CD8-positive, alpha-beta memory T cell (primary cell): ENCODE results near the gene CBFA2T3. TPM values are rescaled to one million over a fixed set of nuclear protein-coding genes. Genes with fewer than 3 reads are reported as not detected.

Source experiments
- CTCF ChIA-PET: fragments of 350-600 bp; sonication (Branson Sonifier 250); formaldehyde crosslinking; loops from one replicate; lab custom pipeline; 2021; ENCODE audit warnings: antibody characterized with exemption; lab: Charles Lee
- POLR2A ChIA-PET: fragments of 350-600 bp; sonication (Branson Sonifier 250); formaldehyde crosslinking; loops from one replicate; lab custom pipeline; 2021; ENCODE audit warnings: antibody characterized with exemption; lab: Charles Lee
- DNase-seq, 5 donors: peaks; one replicate each; pipeline versions ENCODE4 v3.0.0 to v3.0.0-alpha.2; 2020 to 2022; ENCODE audit warnings: mixed read lengths in 1 of 5
- H3K27ac ChIP-seq: one replicate; pipeline ENCODE4 v1.7.0; 2013; ENCODE audit warnings: low read depth, mild to moderate bottlenecking, low read length, moderate library complexity
- H3K27me3 ChIP-seq: 2 replicates; pipeline ENCODE4 v1.7.0; 2013; ENCODE audit warnings: low read length, mild to moderate bottlenecking; ENCODE audit not compliant: insufficient read depth, poor library complexity, severe bottlenecking
- H3K36me3 ChIP-seq: 2 replicates; pipeline ENCODE4 v1.7.0; 2013; ENCODE audit warnings: mild to moderate bottlenecking, low read length, moderate library complexity; ENCODE audit not compliant: insufficient read depth
- H3K4me1 ChIP-seq: 2 replicates; pipeline ENCODE4 v1.7.0; 2013; ENCODE audit warnings: mild to moderate bottlenecking, low read length, moderate library complexity; ENCODE audit not compliant: insufficient read depth
- H3K4me3 ChIP-seq: 2 replicates; pipeline ENCODE4 v1.7.0; 2013; ENCODE audit warnings: mild to moderate bottlenecking, low read length
- H3K9me3 ChIP-seq: 2 replicates; pipeline ENCODE4 v1.7.0; 2013; ENCODE audit warnings: mild to moderate bottlenecking, low read length
- H3K27ac Mint-ChIP-seq, 8 donors: one replicate each; pipeline ENCODE4 v1.8.0; 2020 to 2021; ENCODE audit warnings: mixed read lengths in 8 of 8, mild to moderate bottlenecking in 6 of 8, inconsistent platforms in 3 of 8, moderate library complexity in 3 of 8
- H3K27me3 Mint-ChIP-seq, 2 donors: one replicate each; pipeline ENCODE4 v1.8.0; 2020 to 2021; ENCODE audit warnings: mixed read lengths in 2 of 2, mild to moderate bottlenecking in 1 of 2, moderate library complexity in 1 of 2
- H3K36me3 Mint-ChIP-seq, 3 donors: one replicate each; pipeline ENCODE4 v1.8.0; 2020 to 2021; ENCODE audit warnings: mixed read lengths in 3 of 3, inconsistent platforms in 1 of 3, mild to moderate bottlenecking in 1 of 3
- H3K4me1 Mint-ChIP-seq, 3 donors: one replicate each; pipeline ENCODE4 v1.8.0; 2020 to 2021; ENCODE audit warnings: mixed read lengths in 3 of 3, inconsistent platforms in 1 of 3, mild to moderate bottlenecking in 1 of 3
- H3K4me3 Mint-ChIP-seq, 7 donors: one replicate each; pipeline ENCODE4 v1.8.0; 2020 to 2021; ENCODE audit warnings: mixed read lengths in 7 of 7, mild to moderate bottlenecking in 6 of 7, moderate library complexity in 4 of 7, inconsistent platforms in 2 of 7
- H3K9me3 Mint-ChIP-seq, 5 donors: one replicate each; pipeline ENCODE4 v1.8.0; 2020 to 2022; ENCODE audit warnings: mixed read lengths in 5 of 5, mild to moderate bottlenecking in 3 of 5, moderate library complexity in 2 of 5, inconsistent platforms in 1 of 5
- polyA plus RNA-seq: library from polyadenylated mRNA; unstranded; fragments of 300-500 nt; fragmentation: Illumina TruSeq; gene quantifications from one replicate; pipeline ENCODE4 v1.2.3, GENCODE V29; 2021
- total RNA-seq, 2 experiments: library from RNA; stranded (reverse); gene quantifications; one replicate each; pipeline ENCODE4 v1.2.3, GENCODE V29; 2021

CBFA2T3 gene
- total and polyA plus RNA-seq, 3 experiments from 2014 or later: 0.22 TPM; not detected in 2

GRCh38 chr16:88906020-88906419 lies 71.0 kb downstream of the CBFA2T3 start:
- H3K27me3 Mint-ChIP-seq: peaks cover 0 to 2% of the 10 kb centered on the region in 2 donors
- Histone ChIP-seq H3K27me3 (no peaks in the 10 kb centered on the region), H3K36me3 (no peaks in the 10 kb centered on the region), H3K4me3 (no peak overlapping the region), H3K4me1 (no peaks in the 10 kb centered on the region), H3K27ac (no peak overlapping the region), H3K9me3 (no peaks in the 10 kb centered on the region)
- H3K9me3 Mint-ChIP-seq: no peaks in the 10 kb centered on the region
- H3K4me3 Mint-ChIP-seq: no peak overlapping the region
- H3K27ac Mint-ChIP-seq: peak overlapping the region in 1 of 8 donors; percentile 17
- H3K36me3 Mint-ChIP-seq: no peaks in the 10 kb centered on the region
- ChIA-PET POLR2A (no interaction called here), CTCF (no interaction called here)
- H3K4me1 Mint-ChIP-seq: peaks cover 0 to 3% (median 0%) of the 10 kb centered on the region in 3 donors
- no peak for DNase-seq

GRCh38 chr16:88905563-88905962 lies 71.4 kb downstream of the CBFA2T3 start:
- H3K4me3 Mint-ChIP-seq: no peak overlapping the region
- no peaks in the 10 kb centered on the region for H3K4me1 ChIP-seq
- no peaks in the 10 kb centered on the region for H3K36me3 ChIP-seq
- ChIA-PET POLR2A (no interaction called here), CTCF (no interaction called here)
- no peak overlapping the region for H3K27ac ChIP-seq
- peaks cover 0 to 2% of the 10 kb centered on the region in 2 donors for H3K27me3 Mint-ChIP-seq
- no peak overlapping the region for H3K27ac Mint-ChIP-seq
- H3K9me3 ChIP-seq: no peaks in the 10 kb centered on the region
- no peaks in the 10 kb centered on the region for H3K36me3 Mint-ChIP-seq
- no peaks in the 10 kb centered on the region for H3K27me3 ChIP-seq
- no peak overlapping the region for H3K4me3 ChIP-seq
- peaks cover 0 to 3% (median 0%) of the 10 kb centered on the region in 3 donors for H3K4me1 Mint-ChIP-seq
- H3K9me3 Mint-ChIP-seq: no peaks in the 10 kb centered on the region
- DNase-seq: no peak

- Mint-ChIP-seq H3K4me1 (peaks cover 0 to 3% (median 0%) of the 10 kb centered on the region in 3 donors), H3K27ac (no peak overlapping the region), H3K9me3 (no peaks in the 10 kb centered on the region), H3K27me3 (no peaks in the 10 kb centered on the region), H3K36me3 (no peaks in the 10 kb centered on the region), H3K4me3 (no peak overlapping the region)
- Histone ChIP-seq H3K27me3 (no peaks in the 10 kb centered on the region), H3K9me3 (no peaks in the 10 kb centered on the region), H3K4me1 (no peaks in the 10 kb centered on the region), H3K27ac (no peak overlapping the region), H3K4me3 (no peak overlapping the region), H3K36me3 (no peaks in the 10 kb centered on the region)
- ChIA-PET CTCF (no interaction called here), POLR2A (no interaction called here)
- no peak for DNase-seq
These were observed 72.2 kb downstream of the CBFA2T3 start for GRCh38 chr16:88904676-88905365.

GRCh38 chr16:88903267-88903666 lies 73.7 kb downstream of the CBFA2T3 start:
- no peaks in the 10 kb centered on the region for H3K27me3 Mint-ChIP-seq
- no peaks in the 10 kb centered on the region for H3K36me3 Mint-ChIP-seq
- CTCF ChIA-PET: no interaction called here
- H3K4me3 Mint-ChIP-seq: no peak overlapping the region
- Histone ChIP-seq H3K27ac (no peak overlapping the region), H3K36me3 (no peaks in the 10 kb centered on the region), H3K4me1 (no peaks in the 10 kb centered on the region), H3K27me3 (no peaks in the 10 kb centered on the region), H3K4me3 (no peak overlapping the region), H3K9me3 (no peaks in the 10 kb centered on the region)
- peaks cover 0 to 3% (median 0%) of the 10 kb centered on the region in 3 donors for H3K4me1 Mint-ChIP-seq
- H3K27ac Mint-ChIP-seq: no peak overlapping the region
- DNase-seq: no peak
- POLR2A ChIA-PET: no interaction called here
- no peaks in the 10 kb centered on the region for H3K9me3 Mint-ChIP-seq

GRCh38 chr16:88902744-88903143 lies 74.3 kb downstream of the CBFA2T3 start:
- no peaks in the 10 kb centered on the region for H3K9me3 Mint-ChIP-seq
- H3K9me3 ChIP-seq: no peaks in the 10 kb centered on the region
- no peak for DNase-seq
- ChIA-PET POLR2A (no interaction called here), CTCF (no interaction called here)
- H3K27ac ChIP-seq: no peak overlapping the region
- no peaks in the 10 kb centered on the region for H3K4me1 ChIP-seq
- H3K27me3 Mint-ChIP-seq: no peaks in the 10 kb centered on the region
- H3K27me3 ChIP-seq: no peaks in the 10 kb centered on the region
- peaks cover 0 to 3% (median 0%) of the 10 kb centered on the region in 3 donors for H3K4me1 Mint-ChIP-seq
- H3K4me3 Mint-ChIP-seq: no peak overlapping the region
- no peaks in the 10 kb centered on the region for H3K36me3 ChIP-seq
- H3K27ac Mint-ChIP-seq: no peak overlapping the region
- H3K36me3 Mint-ChIP-seq: no peaks in the 10 kb centered on the region
- no peak overlapping the region for H3K4me3 ChIP-seq

- H3K36me3 Mint-ChIP-seq: no peaks in the 10 kb centered on the region
- CTCF ChIA-PET: no interaction called here
- no peaks in the 10 kb centered on the region for H3K36me3 ChIP-seq
- no peak for DNase-seq
- peaks cover 0 to 3% (median 0%) of the 10 kb centered on the region in 3 donors for H3K4me1 Mint-ChIP-seq
- no peaks in the 10 kb centered on the region for H3K9me3 Mint-ChIP-seq
- no peak overlapping the region for H3K27ac ChIP-seq
- no peak overlapping the region for H3K27ac Mint-ChIP-seq
- no peaks in the 10 kb centered on the region for H3K4me1 ChIP-seq
- H3K9me3 ChIP-seq: no peaks in the 10 kb centered on the region
- POLR2A ChIA-PET: no interaction called here
- H3K4me3 ChIP-seq: no peak overlapping the region
- H3K27me3 ChIP-seq: no peaks in the 10 kb centered on the region
- no peaks in the 10 kb centered on the region for H3K27me3 Mint-ChIP-seq
- no peak overlapping the region for H3K4me3 Mint-ChIP-seq
These were observed 75.2 kb downstream of the CBFA2T3 start for GRCh38 chr16:88901718-88902337.

- CTCF ChIA-PET: no interaction called here
- no peaks in the 10 kb centered on the region for H3K27me3 Mint-ChIP-seq
- Histone ChIP-seq H3K4me1 (no peaks in the 10 kb centered on the region), H3K4me3 (no peak overlapping the region), H3K9me3 (no peaks in the 10 kb centered on the region), H3K27me3 (no peaks in the 10 kb centered on the region), H3K36me3 (no peaks in the 10 kb centered on the region), H3K27ac (no peak overlapping the region)
- POLR2A ChIA-PET: no interaction called here
- H3K9me3 Mint-ChIP-seq: no peaks in the 10 kb centered on the region
- no peaks in the 10 kb centered on the region for H3K36me3 Mint-ChIP-seq
- peaks cover 0 to 3% (median 0%) of the 10 kb centered on the region in 3 donors for H3K4me1 Mint-ChIP-seq
- DNase-seq: no peak
- no peak overlapping the region for H3K4me3 Mint-ChIP-seq
- no peak overlapping the region for H3K27ac Mint-ChIP-seq
These were observed 76.3 kb downstream of the CBFA2T3 start for GRCh38 chr16:88900662-88901052.

- Histone ChIP-seq H3K27ac (no peak overlapping the region), H3K27me3 (no peaks in the 10 kb centered on the region), H3K4me1 (no peaks in the 10 kb centered on the region), H3K36me3 (no peaks in the 10 kb centered on the region), H3K9me3 (no peaks in the 10 kb centered on the region), H3K4me3 (no peak overlapping the region)
- Mint-ChIP-seq H3K27me3 (no peaks in the 10 kb centered on the region), H3K4me3 (no peak overlapping the region), H3K36me3 (no peaks in the 10 kb centered on the region), H3K4me1 (peaks cover 0 to 3% (median 0%) of the 10 kb centered on the region in 3 donors), H3K9me3 (no peaks in the 10 kb centered on the region), H3K27ac (no peak overlapping the region)
- CTCF ChIA-PET: no interaction called here
- POLR2A ChIA-PET: no interaction called here
- DNase-seq: no peak
These were observed 76.9 kb downstream of the CBFA2T3 start for GRCh38 chr16:88899901-88900661.
